Limb (tissue), 2 donors: Measurements from ENCODE around the gene NET1.

Experiments
- DNase-seq, 2 donors: peaks; one replicate each; pipeline ENCODE4 v3.0.0-alpha.2; 2016; ENCODE audit errors: extremely low spot score in 2 of 2

Gene NET1

DNA sequence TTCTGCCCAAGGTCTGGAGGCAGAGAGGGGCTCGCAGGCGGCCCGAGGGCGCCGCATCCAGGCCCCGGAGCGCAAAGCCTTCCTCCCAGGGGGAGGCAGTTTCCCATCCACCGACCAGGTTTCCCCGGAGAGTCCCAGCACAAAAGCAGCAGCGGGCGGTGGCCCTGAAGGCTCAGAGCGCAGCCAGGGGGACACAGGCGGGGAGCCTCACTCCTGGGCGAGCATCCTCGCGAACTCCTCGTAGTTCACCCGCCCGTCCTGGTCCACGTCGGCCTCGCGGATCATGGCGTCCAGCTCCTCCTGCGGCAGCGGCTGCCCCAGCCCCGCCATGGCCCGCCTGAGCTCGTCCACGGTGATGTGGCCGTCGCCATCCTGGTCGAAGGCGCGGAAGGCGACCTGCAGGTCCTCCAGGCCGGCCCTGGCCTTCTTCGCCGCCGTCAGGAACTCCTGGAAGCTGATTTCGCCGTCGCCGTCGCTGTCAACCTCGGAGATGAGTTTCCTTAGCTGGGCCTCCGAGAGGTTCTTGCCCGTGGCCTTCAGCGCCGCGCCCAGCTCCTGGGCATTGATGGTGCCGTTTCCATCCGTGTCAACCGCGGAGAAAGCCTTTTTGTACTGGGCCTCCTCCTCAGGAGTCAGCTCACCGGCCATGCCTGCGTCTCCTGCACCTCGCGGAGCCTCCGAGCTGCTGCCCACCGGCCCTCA, 86.6 kb downstream of the NET1 start:
- peak in 1 of 2 donors; percentile 14 for DNase-seq

DNA sequence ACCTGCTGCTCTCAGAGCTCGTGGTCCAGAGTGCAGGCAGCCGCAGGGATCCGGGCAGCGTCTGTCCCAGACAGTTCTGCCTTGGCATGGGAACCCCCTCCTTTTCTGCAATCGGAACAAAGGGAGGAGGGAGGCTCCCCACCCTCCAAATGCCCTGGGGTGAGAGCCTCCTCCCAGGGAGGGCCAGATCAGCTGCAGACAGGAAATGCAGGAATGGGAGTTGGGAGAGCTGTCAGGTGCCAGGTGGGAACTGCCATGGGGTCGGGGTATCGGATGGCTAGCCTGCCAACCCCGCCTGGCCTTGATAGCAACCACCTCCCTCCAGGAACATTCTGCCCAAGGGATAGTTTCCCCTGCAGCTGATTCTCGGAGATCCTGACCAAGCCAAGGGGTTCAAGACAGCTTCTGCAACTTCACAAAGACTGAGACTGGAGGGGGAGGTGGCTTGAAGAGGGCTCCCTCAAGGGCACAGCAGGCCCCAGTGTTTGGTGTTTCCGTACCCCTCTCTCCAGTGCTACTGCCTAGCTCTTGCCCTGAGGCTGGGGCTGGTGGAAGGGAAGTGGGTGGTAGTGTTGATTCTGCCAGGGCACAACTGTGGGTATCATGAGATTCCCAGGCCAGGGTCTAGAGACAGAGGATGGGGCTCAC, 87.3 kb downstream of the NET1 start, which contains the start of gene CALML5:
CALML5 (minus strand) TSS at position 78 of the 648 bp plus-strand sequence. CDS start 132 bp downstream, outside the sequence.
- DNase-seq, result no peak

- DNase-seq, result no peak
These were observed 87.9 kb downstream of the NET1 start for GRCh38 chr10:5500162-5500670.

DNA sequence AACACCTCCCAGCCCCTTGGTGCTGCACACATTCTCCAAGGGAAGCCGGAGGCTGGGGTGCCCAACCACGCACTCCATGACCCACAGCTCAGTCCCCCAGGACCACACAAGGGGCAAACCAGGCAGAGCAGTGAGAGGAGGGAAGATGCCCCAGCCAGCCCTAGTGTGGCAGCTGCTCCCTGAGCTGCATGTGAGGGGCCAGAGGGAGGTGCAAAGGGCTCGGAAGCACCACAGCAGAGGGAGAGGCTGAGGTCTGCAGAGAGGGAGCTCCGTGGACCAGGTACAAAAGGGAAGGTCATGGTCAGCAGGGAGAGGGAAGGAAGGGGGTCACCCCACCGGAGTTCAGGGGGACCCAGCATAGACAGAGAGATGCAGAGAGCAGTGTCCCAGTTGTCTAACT, 88.6 kb downstream of the NET1 start:
- DNase-seq, result no peak

DNA sequence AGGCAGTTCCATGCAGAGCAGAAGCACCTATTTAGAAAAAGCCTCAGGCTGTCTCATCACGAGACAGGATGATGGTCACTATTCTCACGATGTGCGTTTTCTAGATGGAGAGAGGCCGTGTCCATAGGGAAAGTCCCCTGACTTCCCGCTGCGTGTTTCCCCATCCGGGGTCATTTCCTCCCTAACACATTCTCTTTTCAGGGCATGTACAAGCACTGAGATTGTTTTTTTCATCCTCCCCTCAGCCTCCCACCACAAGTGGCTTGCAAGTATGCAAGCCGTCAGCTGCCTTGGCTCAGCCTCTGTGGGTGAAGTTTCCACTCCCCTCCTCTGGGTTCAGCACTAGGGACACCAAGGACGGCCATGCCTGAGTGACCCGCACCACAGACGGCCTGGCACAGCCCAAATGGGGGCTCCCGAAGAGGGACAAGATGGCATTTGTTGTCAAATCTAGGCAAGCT, 89.7 kb downstream of the NET1 start:
- no peak for DNase-seq

DNA sequence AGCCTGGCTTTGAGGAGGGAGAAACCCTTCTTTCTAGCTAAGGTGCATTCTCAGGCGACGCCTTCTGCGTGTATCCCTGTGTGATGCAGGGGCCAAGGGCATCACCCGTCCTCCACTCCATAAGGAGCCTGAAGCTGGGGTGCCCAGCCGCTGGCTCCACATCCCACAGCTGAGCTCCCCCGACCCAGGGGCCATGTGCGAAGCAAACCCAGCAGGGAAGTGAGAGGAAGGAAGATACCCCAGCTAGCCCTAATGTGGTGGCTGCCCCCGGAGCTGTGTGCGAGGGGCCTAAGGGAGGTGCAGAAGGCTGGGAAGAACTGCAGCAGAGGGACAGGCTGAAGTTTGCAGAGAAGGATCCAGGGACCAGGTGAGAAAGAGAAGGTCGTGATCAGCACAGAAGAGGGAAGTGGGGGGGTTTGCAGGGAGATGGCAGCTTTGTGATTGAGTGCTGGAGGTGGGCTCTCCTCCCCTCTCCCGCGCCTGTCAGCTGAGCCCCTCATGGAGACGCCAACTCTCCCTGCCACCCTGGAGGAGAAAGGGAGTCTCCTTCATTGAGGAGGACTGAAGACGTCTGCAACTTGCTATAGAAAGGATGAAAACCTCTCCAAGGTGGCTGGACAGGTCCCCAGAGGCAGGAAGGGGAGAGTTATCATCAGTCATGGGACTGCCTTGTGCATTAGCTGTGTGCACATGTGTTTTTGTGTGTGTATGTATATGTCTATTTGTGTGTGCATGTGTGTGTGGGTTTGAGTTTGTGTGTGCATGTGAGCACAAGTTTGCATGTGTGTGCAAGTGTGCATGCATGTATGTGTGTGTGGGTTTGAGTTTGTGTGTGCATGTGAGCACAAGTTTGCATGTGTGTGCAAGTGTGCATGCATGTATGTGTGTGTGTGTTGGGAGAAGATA, 90.5 kb downstream of the NET1 start:
- no peak for DNase-seq

GRCh38 chr10:5503477-5503835, 91.1 kb downstream of the NET1 start:
- DNase-seq, result no peak

DNA sequence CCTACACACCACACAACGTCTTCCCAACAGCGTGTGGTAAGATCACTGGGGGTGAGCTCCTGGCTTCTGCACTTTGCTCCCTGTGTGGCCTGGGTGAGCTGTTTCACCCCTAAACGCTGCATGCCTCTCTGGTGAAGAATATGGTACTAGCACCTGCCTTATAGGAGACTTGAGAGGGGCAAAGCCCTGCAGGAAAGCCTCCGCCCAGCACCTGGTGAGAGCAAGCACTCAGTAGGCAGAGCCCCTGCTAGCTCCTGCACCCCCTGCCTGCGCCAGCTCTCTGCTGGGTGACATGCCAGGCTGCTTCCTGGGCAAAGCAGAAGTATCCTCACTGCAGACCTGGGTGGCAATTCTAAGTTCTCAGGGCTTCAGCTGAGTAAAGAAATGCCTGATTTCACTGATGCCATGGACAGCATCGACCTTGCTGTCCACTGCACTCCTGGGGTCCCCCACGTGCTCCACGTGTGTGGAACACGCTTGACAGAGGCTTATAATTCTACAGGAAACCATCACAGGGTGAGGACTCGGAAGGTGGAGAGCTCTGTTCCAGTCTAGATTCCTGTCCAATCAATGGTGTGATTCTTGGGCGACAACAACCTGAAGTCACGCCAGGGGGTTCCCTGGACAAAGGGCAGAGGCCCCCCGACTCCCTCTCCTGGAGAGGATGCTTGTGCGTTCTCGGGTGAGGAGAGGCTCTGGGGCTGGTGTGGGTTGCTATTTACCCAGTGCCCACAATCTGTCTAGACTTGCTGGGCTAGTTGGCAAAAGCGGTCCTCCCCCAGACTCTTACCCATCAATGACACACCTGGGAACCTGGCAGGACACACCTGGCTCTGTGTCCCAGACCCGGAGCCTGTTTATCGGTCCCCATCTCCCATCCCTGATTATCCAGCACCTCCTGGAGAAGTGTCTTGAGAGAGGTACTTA, 92.1 kb downstream of the NET1 start:
- no peak for DNase-seq

DNA sequence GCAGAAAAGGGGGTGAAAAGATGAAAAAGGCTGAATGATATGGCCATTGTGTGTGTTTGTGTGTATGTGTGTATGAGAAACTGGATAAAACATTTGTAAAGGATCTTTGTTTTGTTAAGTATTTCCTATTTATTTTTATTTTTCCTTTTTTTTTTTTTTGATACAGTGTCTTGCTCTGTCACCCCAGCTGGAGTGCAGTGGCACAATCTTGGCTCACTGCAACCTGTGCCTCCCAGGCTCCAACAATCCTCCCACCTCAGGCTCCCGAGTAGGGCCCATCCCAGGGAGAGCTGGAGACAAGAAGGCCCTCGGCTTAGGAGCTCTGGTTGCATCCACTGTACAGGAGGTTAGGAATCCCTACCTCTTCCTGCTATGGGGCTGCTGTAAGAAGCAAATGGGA, 93.9 kb downstream of the NET1 start:
- DNase-seq, result no peak

DNA sequence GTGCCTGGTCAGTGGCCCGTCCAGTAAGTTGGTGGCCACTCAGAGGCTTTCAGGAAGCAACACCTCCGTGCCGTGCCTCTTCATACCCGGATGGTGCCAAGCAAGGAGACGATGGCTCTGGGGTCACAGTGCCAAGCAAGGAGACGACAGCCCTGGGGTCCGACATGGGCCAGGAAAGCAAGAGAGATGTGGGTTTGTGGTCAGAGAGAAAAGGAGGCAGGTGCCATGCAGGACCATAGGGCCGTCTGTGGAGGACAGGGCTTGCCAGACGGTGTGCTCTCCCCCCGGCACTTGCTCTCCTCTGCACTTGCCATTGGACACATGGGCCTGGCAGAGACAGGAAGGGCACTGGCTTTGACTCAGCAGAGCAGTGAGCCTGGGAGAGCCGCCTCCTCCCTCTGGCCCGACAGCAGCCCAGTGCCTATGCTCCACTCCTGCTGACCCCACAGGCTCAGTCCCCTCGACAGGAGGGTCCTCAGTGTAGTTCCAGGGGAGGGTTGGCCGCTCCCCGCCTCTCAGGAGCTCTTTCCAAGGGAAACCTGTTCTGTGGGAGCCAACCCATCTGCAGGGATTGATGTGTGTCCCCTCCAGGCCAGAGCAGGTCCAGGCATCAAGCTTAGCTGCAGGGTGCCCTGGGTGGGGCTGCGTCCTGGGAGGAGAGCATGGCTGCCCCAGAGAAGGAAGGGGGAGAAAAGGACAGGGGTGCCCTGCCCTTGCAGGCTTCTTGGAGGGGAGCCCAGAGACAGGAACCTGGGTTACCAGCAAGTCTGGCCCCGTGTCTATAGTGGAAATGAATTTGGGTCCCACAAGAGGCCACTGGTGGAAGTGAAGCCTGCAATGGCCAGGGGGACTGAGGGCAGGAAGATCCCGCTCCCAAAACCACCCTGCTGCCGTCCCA, 94.6 kb downstream of the NET1 start:
- no peak for DNase-seq

- DNase-seq, result no peak
These were observed 95.3 kb downstream of the NET1 start for GRCh38 chr10:5507649-5508131.

DNA sequence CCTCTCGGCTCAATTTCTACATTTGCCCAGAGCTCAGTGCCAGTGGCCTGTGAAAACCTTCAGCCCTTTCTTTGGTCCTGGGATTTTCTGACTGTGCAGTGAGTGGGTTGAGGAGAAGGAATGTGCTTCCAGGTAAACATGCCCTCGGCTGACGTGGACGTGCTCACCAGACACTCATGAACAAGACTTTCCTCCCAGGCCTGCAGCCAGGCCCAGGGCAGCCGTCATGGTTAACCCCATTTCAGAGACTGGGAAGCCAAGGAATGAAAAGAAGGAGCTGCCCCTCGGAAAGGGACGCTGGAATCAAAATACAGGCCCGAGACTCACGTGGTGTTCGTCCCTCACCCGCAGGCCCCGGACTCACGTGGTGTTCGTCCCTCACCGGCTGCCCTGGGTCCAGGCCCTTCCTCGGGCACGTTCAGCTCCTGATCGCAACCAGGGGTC, 95.8 kb downstream of the NET1 start:
- DNase-seq, result no peak
